Measurements from ENCODE around the gene SLC22A14.
"Not testable (repeated sequence)": the region's sequence is repeated elsewhere in the genome, so short reads cannot be mapped to it uniquely, and the experiment has no call there.

The SLC22A14 gene

DNA sequence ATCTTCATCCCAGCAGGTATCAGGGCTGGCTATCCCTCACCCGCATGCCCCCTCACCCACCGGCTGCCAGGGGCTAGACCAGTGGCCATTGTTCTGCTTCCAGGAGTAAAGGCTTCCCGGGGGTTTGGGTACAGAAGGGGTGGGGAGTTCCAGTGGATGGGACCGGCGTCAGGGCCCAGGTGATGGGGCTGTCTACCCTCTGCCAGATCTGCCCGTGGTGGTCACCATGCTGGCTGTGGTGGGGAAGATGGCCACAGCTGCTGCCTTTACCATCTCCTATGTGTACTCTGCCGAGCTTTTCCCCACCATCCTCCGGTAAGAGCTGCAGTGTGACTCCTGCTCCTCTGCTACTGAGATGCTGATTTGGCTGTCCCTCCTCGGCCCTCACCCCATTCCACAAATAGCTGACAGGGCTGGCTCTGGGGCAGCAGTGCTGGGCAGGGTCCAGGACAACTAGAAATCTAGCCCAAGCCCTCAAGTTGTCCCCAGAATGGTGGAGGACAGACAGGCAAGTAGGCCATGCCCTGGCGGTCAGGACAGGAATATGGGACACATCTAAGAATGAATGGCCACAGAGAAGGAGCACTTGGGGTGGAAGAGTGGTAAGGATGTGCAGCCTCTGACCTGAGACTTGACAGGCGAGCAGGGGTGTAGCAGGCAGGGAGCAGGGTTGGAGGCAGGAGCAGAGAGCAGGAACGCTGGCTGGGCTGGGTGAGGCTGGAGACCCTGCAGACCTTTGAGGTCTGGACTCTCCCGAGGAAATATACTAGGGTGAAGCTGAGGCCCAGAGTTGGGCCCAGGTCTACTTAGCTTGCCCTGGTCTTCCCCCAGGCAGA lies 5.8 kb upstream of the SLC22A14 start:
- no peak for TF ChIP-seq JUND (IDR thresholded peaks at IDR 0.05; ENCODE audit: low read depth)
- in situ Hi-C loops (cut with HindIII; ENCODE audit: low pct_unique_long_range_greater_than_20kb, low sequenced_read_pairs) = no loop called here
- no peak for DNase-seq (ENCODE audit: low read depth in 1 of 2, low spot score in 1 of 2)

DNA sequence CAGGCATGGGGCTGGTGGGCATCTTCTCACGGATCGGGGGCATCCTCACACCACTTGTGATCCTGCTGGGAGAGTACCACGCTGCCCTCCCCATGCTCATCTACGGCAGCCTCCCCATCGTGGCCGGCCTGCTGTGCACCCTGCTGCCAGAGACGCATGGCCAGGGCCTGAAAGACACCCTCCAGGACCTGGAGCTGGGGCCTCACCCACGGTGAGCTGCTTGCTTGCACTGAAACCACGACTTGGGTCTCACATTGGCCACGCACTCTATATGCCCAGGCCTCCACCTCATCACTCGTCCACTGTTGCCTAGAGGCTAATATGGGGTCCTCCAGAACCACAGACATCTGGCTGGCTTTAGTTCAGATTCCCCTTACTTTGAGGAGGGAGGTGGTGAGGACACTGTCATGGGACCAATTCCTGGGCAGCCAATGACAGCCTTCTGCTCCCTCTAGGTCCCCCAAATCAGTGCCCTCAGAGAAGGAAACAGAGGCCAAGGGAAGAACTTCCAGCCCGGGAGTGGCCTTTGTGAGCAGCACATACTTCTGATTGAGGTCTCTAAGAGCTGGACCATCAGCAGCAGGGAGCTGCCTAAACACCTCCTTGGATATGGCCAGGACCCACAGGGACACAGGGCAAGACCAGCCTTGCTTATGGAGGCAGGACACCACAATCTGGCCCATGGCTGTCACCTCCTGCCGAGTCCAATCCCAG lies 5.0 kb upstream of the SLC22A14 start:
- no peak for TF ChIP-seq JUND (IDR thresholded peaks at IDR 0.05; ENCODE audit: low read depth)
- in situ Hi-C loops (cut with HindIII; ENCODE audit: low pct_unique_long_range_greater_than_20kb, low sequenced_read_pairs) = no loop called here
- DNase-seq (ENCODE audit: low read depth in 1 of 2, low spot score in 1 of 2) = no peak

DNA sequence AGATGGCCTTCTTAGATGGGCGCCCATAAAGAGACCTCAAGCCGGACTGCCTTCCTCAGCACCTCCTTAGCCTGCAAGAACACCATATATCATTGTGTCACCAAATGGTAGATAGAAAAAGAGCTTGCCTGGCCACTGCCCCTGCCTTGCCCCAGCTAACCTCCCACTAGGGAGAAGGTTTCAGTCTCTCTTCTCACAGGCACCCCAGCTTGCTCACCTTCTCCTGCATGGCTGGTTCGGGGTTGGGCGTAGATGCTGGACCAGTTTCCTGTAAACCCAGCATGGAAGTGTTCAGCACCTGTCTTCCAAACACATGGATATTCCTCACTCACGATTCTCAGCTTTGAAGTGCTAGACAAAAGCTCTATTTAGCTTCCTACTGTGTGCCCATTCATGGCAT lies 3.3 kb upstream of the SLC22A14 start:
- no peak for DNase-seq (ENCODE audit: low read depth in 1 of 2, low spot score in 1 of 2)
- TF ChIP-seq JUND (IDR thresholded peaks at IDR 0.05; ENCODE audit: low read depth) = no peak
- in situ Hi-C loops (cut with HindIII; ENCODE audit: low pct_unique_long_range_greater_than_20kb, low sequenced_read_pairs) = no loop called here

DNA sequence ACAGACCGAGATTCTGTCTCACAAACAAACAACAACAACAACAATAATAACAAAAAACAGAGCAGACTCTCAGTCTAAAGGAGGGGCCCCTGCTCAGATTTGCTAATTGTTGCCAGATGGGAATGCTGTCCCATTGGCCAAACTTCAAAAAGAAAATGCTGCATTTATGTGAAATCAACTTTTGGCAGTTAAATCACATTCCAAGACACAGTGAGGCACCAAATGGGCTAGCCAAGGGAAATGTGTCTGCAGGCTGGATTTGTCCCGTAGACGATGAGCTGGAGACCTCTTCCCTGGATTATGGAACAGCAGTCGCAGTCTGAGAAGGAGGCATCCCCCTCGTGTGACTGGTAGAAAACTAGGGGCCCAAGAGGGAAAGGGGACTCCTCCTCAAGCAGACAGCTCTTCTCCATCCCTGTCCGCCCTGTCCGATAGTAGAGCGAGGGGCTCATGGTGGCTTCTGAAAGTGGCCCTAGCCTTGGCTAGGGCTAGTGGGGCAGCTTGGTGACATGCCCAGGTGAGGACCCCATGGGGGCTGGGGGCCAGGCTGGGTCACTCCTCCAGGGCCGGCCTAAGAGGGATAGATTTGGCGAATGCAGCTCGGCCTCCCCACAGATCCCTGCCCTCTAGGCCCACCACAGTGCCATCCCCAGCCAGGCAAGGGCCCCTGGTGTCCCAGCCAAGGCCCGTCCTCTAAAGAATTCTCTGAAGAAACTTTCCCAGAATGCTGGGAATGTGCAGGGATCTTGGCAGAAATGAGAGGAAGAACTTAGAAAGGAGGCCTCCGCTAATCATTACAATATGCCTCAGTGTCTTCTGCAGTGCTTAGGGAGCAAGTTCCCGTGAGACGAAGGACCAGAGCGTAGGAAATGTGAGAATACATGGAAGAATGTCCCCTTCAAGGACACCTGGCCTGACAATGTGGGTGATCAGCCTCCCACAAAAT lies 2.0 kb downstream of the SLC22A14 start:
- no peak for DNase-seq (ENCODE audit: low read depth in 1 of 2, low spot score in 1 of 2)
- TF ChIP-seq JUND (IDR thresholded peaks at IDR 0.05; ENCODE audit: low read depth) = no peak
- in situ Hi-C loops (cut with HindIII; ENCODE audit: low pct_unique_long_range_greater_than_20kb, low sequenced_read_pairs) = no loop called here

DNA sequence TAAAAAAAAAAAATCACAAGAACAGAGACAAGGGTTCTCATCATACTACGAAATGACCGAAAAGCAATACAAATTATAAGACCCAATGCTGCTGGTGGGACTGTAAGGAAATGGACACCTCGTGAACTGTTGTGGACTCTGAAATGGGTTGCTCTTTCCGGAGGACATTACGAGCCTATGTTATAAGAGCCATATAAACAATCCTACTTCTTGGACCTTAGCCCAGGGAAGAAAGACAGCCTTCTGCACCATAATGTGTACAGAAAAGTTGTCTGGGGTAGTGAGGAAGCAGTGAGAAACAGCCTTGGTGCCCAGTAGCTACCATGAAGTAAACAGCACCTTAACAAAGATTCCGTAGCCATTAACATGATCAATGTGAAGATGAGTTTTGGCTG lies 2.7 kb downstream of the SLC22A14 start:
- in situ Hi-C loops (cut with HindIII; ENCODE audit: low pct_unique_long_range_greater_than_20kb, low sequenced_read_pairs) = no loop called here
- DNase-seq (ENCODE audit: low read depth in 1 of 2, low spot score in 1 of 2) = no peak
- no peak for TF ChIP-seq JUND (IDR thresholded peaks at IDR 0.05; ENCODE audit: low read depth)

DNA sequence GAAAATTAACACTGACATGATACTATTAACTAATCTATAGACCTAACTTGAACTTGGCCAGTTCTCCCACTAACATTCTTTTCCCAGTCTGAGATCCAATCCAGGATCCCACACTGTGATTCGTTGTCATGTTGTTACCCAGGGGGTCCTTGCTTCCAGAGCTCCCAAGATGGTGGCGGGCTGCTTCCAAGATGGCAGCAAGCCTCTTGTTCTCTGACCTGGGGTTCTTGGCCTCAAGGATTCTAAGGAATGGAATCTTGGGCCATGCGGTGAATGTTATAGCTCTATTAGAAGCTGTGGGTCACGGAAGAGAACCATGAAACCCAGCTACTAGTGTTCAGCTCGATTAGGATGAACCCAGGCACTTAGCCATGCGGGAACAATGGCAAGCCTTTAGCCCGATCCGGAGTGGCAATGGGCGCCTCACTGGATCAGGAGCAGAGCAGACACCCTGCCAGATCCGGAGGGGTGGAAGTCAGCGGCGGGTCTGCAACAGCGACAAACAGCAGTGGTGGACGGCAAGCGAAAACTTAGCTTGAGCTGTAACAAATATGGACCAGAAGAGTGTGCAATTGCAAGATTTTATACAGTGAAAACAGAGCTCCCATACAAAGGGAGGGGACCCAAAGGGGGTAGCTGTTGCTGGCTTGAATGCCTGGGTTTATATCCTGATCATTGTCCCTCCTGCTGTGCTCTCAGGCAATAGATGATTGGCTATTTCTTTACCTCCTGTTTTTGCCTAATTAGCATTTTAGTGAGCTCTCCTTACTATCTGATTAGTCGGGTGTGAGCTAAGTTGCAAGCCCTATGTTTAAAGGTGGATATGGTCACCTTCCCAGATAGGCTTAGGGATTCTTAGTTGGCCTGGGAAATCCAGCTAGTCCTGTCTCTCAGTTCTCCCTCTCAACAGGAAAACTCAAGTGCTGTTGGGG lies 7.5 kb downstream of the SLC22A14 start:
- in situ Hi-C loops (cut with HindIII; ENCODE audit: low pct_unique_long_range_greater_than_20kb, low sequenced_read_pairs); DNase-seq (ENCODE audit: low read depth in 1 of 2, low spot score in 1 of 2): not testable (repeated sequence)

DNA sequence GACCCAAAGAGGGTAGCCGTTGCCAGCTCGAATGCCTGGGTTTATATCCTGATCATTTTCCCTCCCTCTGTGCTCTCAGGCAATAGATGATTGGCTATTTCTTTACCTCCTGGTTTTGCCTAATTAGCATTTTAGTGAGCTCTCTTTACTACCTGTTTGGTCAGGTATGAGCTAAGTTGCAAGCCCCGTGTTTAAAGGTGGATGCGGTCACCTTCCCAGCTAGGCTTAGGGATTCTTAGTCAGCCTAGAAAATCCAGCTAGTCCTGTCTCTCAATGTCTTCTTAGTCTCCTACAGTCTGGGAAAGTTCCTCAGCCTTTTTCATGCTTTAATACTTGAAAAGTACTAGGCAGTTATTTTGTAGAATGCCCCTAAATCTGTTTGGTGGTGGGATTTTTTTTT lies 15.0 kb downstream of the SLC22A14 start:
- DNase-seq (ENCODE audit: low read depth in 1 of 2, low spot score in 1 of 2) = peak in 1 of 2 experiments; percentile 65

DNA sequence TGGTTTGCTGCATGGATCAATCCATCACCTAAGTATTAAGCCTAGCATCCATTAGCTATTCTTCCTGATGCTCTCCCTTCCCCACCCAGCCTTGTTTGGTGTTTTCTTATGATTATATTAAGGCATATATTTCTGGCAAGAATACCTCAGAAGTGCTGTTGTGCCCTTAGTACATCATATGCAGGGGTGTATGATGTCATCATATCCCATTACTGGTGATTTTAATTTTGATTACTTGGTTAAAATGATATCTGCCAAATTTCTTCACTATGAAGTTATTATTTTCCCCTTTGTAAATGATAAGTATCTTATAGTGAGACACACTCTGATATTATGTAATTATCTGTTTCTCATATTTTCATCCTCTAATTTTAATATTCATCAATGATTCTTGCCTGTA lies 15.4 kb downstream of the SLC22A14 start:
- in situ Hi-C loops (cut with HindIII; ENCODE audit: low pct_unique_long_range_greater_than_20kb, low sequenced_read_pairs) = no loop called here
- TF ChIP-seq JUND (IDR thresholded peaks at IDR 0.05; ENCODE audit: low read depth) = no peak
- no peak for DNase-seq (ENCODE audit: low read depth in 1 of 2, low spot score in 1 of 2)

More for the DNA sequence above, 15.0 kb downstream of the SLC22A14 start:
- in situ Hi-C loops (cut with HindIII; ENCODE audit: low pct_unique_long_range_greater_than_20kb, low sequenced_read_pairs) = not testable (repeated sequence)

DNA sequence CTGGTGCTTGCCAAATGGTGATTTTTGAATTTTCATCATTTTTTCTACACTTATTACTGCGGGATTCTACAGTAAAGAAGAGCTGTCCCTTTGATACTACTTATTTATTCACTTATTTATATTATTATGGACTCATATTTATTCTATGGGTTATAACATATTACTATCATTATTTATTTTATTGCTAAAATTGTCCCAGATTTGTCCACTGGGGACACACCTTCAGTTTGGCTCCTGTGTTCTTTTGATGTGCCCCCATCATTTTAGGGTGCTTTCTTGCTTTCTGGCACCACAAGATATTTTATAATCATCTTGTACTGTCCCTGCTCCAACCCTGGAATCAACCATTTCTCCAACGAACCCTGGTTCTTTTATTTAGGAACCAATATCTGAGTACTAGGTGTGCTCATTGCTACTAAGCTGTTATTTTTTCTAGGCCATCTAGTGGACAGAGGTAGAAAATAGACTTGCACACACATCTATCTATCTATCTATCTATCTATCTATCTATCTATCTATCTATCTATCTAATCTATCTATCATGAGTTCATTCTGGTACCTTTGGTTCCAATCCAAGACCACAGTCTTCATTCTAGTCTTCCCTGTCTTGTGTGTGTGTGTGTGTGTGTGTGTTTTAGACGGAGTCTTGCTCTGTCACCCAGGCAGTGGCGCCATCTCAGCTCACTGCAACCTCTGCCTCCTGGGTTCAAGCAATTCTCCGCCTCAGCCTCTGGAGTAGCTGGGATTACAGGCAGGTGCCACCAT lies 16.0 kb downstream of the SLC22A14 start:
- in situ Hi-C loops (cut with HindIII; ENCODE audit: low pct_unique_long_range_greater_than_20kb, low sequenced_read_pairs) = no loop called here
- no peak for TF ChIP-seq JUND (IDR thresholded peaks at IDR 0.05; ENCODE audit: low read depth)
- no peak for DNase-seq (ENCODE audit: low read depth in 1 of 2, low spot score in 1 of 2)

DNA sequence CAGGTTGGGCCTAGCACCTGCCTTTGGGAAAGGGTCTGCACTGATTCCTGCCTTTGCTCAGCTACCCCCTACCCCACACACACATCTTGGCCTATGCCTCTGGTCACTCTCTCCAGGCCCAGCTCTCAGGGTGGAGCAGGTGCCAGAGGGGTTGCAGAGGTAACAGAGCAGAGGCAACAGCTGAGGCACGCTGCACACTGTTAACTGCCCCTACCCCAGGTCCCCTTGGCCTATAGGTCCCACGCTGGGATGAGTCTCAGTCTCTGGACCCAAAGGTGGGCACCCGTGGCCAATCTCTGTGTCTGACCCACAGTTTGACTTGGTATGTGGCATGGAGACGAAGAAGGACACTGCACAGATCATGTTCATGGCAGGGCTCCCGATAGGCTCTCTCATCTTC lies 24.8 kb downstream of the SLC22A14 start:
- no peak for DNase-seq (ENCODE audit: low read depth in 1 of 2, low spot score in 1 of 2)
- TF ChIP-seq JUND (IDR thresholded peaks at IDR 0.05; ENCODE audit: low read depth) = no peak
- in situ Hi-C loops (cut with HindIII; ENCODE audit: low pct_unique_long_range_greater_than_20kb, low sequenced_read_pairs) = no loop called here

DNA sequence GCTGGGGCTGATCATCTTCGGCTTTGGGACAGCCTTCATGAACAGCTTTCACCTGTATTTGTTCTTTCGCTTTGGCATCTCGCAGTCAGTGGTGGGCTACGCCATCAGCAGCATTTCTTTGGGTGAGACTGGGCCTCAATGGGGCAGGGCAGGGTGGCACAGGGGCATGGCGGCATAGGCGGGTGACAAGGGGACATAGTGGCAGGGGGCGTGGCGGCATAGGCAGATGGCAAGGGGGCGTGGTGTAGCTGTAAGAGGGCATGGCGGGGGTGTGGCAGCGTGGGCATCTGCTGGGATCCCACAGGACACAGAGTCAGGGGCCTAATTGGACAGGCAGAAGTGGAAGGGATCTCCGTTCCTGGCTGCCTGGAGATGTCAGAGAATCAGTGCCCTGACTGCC lies 25.5 kb downstream of the SLC22A14 start:
- DNase-seq (ENCODE audit: low read depth in 1 of 2, low spot score in 1 of 2) = no peak
- TF ChIP-seq JUND (IDR thresholded peaks at IDR 0.05; ENCODE audit: low read depth) = no peak
- in situ Hi-C loops (cut with HindIII; ENCODE audit: low pct_unique_long_range_greater_than_20kb, low sequenced_read_pairs) = no loop called here
